ENCODE data around the gene CAPN13. TPM values are rescaled to one million over a fixed set of nuclear protein-coding genes. Genes with fewer than 3 reads are reported as not detected.
A peak's percentile ranks its signal among the peaks of the same experiment; 100 is the strongest.

The CAPN13 gene
- polyA plus RNA-seq, 4 donors: 12.4 to 85.9 (median 59.5) TPM

DNA sequence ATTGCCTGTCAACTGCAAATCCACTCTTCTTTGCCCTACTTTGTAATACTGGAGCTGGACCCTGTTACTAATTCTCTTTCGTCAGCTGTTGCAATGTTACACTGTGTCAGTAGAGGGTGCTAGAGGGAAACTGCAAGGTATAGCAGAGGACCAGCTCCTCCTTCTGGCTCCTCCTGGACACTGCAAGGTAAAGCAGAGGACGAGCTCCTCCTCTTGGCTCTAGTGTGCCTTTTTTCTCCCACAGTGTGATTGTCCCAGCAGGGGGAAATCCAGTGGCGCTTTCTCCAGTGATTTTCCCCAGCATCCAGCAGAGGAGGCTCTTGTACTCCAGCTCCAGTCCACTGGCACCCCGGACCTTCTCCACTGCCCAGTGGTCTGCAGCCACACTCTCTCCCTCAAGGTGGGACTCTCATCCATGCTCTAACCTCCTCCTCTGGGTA, 95.6 kb downstream of the CAPN13 start:
- WGBS, 3 donors: 11 to 20% (median 16%) methylated on average over 4 of the region's 4 CpGs
- Histone ChIP-seq H3K4me3 (ENCODE audit: low read depth in 1 of 3, low read length in 3 of 3) (no peak overlapping the region), H3K9me3 (ENCODE audit: control insufficient read depth in 2 of 2, insufficient read depth in 1 of 2, low read depth in 1 of 2, low read length in 1 of 2) (no peaks in the 10 kb centered on the region), H3K36me3 (ENCODE audit: control insufficient read depth in 3 of 3, insufficient read depth in 2 of 3, low read depth in 1 of 3, low read length in 3 of 3) (no peaks in the 10 kb centered on the region), H3K27me3 (ENCODE audit: control insufficient read depth in 3 of 3, insufficient read depth in 3 of 3, low read length in 3 of 3) (no peaks in the 10 kb centered on the region), H3K4me1 (ENCODE audit: control insufficient read depth in 3 of 3, insufficient read depth in 2 of 3, low read depth in 1 of 3, low read length in 2 of 3) (peaks cover 0 to 8% (median 0%) of the 10 kb centered on the region in 3 donors), H3K27ac (ENCODE audit: low read depth in 1 of 3, low read length in 2 of 3) (no peak overlapping the region)
- DNase-seq (peak; percentile 89 to 90), FAIRE-seq (no peak)

DNA sequence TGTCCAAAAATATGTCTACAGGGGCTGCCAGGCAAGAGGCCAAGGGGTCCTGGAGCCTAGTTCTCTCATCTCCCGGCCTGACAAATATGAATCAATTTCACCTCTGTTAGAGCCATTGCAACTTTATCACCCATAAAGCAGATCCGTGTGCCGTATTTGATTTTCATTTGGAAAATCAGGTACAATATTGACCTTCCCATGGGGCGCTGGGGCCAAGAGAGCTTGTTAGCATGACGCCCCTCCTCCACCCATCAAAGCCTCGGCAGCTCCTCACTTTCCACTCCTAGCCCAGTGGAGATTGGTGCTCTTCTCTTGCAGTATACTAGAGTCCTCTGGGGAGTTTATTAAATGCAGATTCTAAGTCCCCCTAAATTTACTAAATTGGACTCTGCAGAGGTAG, 96.8 kb downstream of the CAPN13 start:
- no peak overlapping the region for H3K27ac ChIP-seq (ENCODE audit: low read depth in 1 of 3, low read length in 2 of 3)
- no peak overlapping the region for H3K4me3 ChIP-seq (ENCODE audit: low read depth in 1 of 3, low read length in 3 of 3)
- no peaks in the 10 kb centered on the region for H3K36me3 ChIP-seq (ENCODE audit: control insufficient read depth in 3 of 3, insufficient read depth in 2 of 3, low read depth in 1 of 3, low read length in 3 of 3)
- WGBS, 3 donors: 85 to 93% (median 88%) methylated on average over 6 of the region's 6 CpGs
- H3K4me1 ChIP-seq (ENCODE audit: control insufficient read depth in 3 of 3, insufficient read depth in 2 of 3, low read depth in 1 of 3, low read length in 2 of 3): no peaks in the 10 kb centered on the region
- DNase-seq (no peak), FAIRE-seq (no peak)
- no peaks in the 10 kb centered on the region for H3K27me3 ChIP-seq (ENCODE audit: control insufficient read depth in 3 of 3, insufficient read depth in 3 of 3, low read length in 3 of 3)
- H3K9me3 ChIP-seq (ENCODE audit: control insufficient read depth in 2 of 2, insufficient read depth in 1 of 2, low read depth in 1 of 2, low read length in 1 of 2): no peaks in the 10 kb centered on the region

DNA sequence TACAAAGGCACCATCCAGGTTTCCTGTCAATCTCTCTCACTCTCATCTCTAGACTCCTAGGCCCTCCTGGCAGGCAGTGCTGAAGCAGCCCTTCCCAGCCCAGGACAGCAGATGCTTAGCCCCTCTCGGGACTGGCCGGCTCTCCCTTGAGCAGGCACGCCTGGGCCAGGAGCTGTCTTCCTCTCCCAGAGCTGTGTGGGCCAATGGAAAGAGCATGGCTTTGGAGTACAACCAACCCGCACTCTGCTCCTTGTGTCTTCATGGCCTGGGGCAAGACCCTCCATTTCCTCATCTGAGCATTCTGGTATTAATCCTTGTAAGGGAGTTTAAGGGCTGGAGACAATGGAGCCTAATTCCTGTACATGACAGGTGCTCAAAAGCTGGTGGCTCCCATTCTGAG, 97.2 kb downstream of the CAPN13 start:
- 88 to 95% (median 93%) methylated on average over 4 of the region's 4 CpGs for WGBS, 3 donors
- Histone ChIP-seq H3K4me3 (ENCODE audit: low read depth in 1 of 3, low read length in 3 of 3) (no peak overlapping the region), H3K36me3 (ENCODE audit: control insufficient read depth in 3 of 3, insufficient read depth in 2 of 3, low read depth in 1 of 3, low read length in 3 of 3) (no peaks in the 10 kb centered on the region), H3K9me3 (ENCODE audit: control insufficient read depth in 2 of 2, insufficient read depth in 1 of 2, low read depth in 1 of 2, low read length in 1 of 2) (no peaks in the 10 kb centered on the region), H3K27ac (ENCODE audit: low read depth in 1 of 3, low read length in 2 of 3) (no peak overlapping the region), H3K27me3 (ENCODE audit: control insufficient read depth in 3 of 3, insufficient read depth in 3 of 3, low read length in 3 of 3) (no peaks in the 10 kb centered on the region), H3K4me1 (ENCODE audit: control insufficient read depth in 3 of 3, insufficient read depth in 2 of 3, low read depth in 1 of 3, low read length in 2 of 3) (no peaks in the 10 kb centered on the region)
- DNase-seq (no peak), FAIRE-seq (no peak)

DNA sequence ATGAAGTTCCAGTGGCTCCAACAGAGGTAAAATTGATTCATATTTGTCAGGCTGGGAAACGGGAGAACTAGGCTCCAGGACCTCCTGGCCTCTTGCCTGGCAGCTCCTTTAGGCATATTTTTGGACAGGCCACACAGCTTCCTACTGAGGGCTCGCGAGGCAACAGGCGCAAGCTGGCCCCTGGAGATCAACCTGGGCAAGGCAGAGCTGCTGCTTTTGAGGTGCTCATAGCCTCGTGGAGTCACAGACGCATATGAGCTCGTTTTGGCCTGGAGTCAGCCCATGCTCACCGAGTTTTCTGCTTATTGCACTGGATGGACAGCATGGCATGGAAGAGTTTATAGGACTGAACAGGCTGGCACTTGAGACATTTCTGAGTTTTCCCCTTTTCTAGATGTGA, 97.7 kb downstream of the CAPN13 start:
- no peaks in the 10 kb centered on the region for H3K36me3 ChIP-seq (ENCODE audit: control insufficient read depth in 3 of 3, insufficient read depth in 2 of 3, low read depth in 1 of 3, low read length in 3 of 3)
- no peaks in the 10 kb centered on the region for H3K9me3 ChIP-seq (ENCODE audit: control insufficient read depth in 2 of 2, insufficient read depth in 1 of 2, low read depth in 1 of 2, low read length in 1 of 2)
- no peak overlapping the region for H3K4me3 ChIP-seq (ENCODE audit: low read depth in 1 of 3, low read length in 3 of 3)
- FAIRE-seq (no peak), DNase-seq (no peak)
- H3K4me1 ChIP-seq (ENCODE audit: control insufficient read depth in 3 of 3, insufficient read depth in 2 of 3, low read depth in 1 of 3, low read length in 2 of 3): no peaks in the 10 kb centered on the region
- 73 to 86% (median 83%) methylated on average over 8 of the region's 8 CpGs for WGBS, 3 donors
- no peaks in the 10 kb centered on the region for H3K27me3 ChIP-seq (ENCODE audit: control insufficient read depth in 3 of 3, insufficient read depth in 3 of 3, low read length in 3 of 3)
- no peak overlapping the region for H3K27ac ChIP-seq (ENCODE audit: low read depth in 1 of 3, low read length in 2 of 3)

DNA sequence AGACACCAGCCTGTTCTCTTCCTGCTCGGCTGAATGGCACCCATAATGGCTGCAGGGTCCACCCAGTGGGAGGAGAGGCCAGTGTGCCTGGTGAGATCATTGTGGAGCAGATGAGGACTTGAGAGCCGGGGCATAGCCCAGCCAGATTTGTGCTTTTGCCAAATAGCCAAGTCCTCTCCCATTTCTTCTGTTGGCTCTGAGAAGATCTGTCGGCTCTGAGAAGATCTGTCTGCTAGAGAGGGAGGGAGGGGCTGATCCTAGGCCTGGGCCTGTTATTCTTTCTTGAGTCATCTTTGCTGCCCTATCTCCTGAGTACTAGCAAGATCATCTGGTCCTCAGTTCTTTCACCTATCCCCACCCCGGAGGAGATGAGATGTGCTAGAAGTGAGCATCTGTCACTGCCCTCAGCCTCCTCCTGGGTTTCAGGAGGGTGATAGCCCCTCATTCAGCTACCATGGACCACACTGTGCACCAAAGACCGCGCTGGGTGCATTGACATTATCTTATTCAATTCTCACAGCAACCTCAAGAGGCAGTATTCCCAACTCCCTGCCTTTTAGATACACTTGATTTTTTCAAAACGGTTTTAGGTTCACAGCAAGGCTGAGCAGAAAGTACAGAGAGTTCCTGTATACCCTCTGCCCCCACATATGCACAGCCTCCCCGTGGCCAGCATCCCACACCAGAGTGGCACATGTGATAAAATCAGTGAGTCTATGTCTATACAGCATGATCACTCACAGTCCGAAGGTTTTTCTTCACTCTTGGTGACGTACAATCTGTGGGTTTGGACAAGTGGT, 98.6 kb downstream of the CAPN13 start:
- Histone ChIP-seq H3K27ac (ENCODE audit: low read depth in 1 of 3, low read length in 2 of 3) (no peak overlapping the region), H3K36me3 (ENCODE audit: control insufficient read depth in 3 of 3, insufficient read depth in 2 of 3, low read depth in 1 of 3, low read length in 3 of 3) (no peaks in the 10 kb centered on the region), H3K4me1 (ENCODE audit: control insufficient read depth in 3 of 3, insufficient read depth in 2 of 3, low read depth in 1 of 3, low read length in 2 of 3) (no peaks in the 10 kb centered on the region), H3K4me3 (ENCODE audit: low read depth in 1 of 3, low read length in 3 of 3) (no peak overlapping the region), H3K9me3 (ENCODE audit: control insufficient read depth in 2 of 2, insufficient read depth in 1 of 2, low read depth in 1 of 2, low read length in 1 of 2) (no peaks in the 10 kb centered on the region), H3K27me3 (ENCODE audit: control insufficient read depth in 3 of 3, insufficient read depth in 3 of 3, low read length in 3 of 3) (no peaks in the 10 kb centered on the region)
- FAIRE-seq (no peak), DNase-seq (no peak)
- WGBS, 3 donors: 68 to 71% (median 70%) methylated on average over 10 of the region's 10 CpGs

DNA sequence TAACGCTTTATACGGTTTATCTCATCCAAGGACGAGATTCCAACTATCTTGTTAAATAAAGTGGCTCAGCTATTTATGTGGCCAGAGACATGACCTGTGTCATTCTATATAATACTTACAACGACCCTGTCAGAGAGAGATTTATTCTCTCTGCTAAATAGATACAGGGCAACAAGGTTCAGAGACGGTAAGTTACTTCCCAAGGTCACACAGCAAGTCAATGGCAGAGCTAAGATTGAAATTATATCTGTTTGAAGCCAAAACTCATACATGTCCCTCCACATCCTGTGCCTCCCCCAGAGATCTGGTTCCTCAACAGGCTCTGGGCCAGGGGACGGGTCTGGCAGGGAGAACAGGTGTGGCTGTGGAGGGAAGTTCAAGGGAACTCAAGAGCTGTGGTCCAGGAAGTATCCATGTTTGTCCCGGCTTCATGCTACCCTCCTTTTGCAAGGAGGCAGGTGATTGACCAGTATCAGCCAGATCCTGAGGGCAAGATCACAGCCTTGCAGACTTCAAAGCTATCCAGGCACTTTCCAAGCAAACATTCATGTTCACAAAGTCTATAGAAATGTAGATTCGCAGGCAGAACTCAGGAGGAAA, 99.8 kb downstream of the CAPN13 start:
- FAIRE-seq (no peak), DNase-seq (no peak)
- H3K36me3 ChIP-seq (ENCODE audit: control insufficient read depth in 3 of 3, insufficient read depth in 2 of 3, low read depth in 1 of 3, low read length in 3 of 3): no peaks in the 10 kb centered on the region
- WGBS, 3 donors: 53 to 58% (median 56%) methylated on average over 8 of the region's 8 CpGs
- H3K4me1 ChIP-seq (ENCODE audit: control insufficient read depth in 3 of 3, insufficient read depth in 2 of 3, low read depth in 1 of 3, low read length in 2 of 3): no peaks in the 10 kb centered on the region
- no peak overlapping the region for H3K4me3 ChIP-seq (ENCODE audit: low read depth in 1 of 3, low read length in 3 of 3)
- no peaks in the 10 kb centered on the region for H3K27me3 ChIP-seq (ENCODE audit: control insufficient read depth in 3 of 3, insufficient read depth in 3 of 3, low read length in 3 of 3)
- H3K27ac ChIP-seq (ENCODE audit: low read depth in 1 of 3, low read length in 2 of 3): no peak overlapping the region
- peaks cover 0 to 12% of the 10 kb centered on the region in 2 donors for H3K9me3 ChIP-seq (ENCODE audit: control insufficient read depth in 2 of 2, insufficient read depth in 1 of 2, low read depth in 1 of 2, low read length in 1 of 2)

DNA sequence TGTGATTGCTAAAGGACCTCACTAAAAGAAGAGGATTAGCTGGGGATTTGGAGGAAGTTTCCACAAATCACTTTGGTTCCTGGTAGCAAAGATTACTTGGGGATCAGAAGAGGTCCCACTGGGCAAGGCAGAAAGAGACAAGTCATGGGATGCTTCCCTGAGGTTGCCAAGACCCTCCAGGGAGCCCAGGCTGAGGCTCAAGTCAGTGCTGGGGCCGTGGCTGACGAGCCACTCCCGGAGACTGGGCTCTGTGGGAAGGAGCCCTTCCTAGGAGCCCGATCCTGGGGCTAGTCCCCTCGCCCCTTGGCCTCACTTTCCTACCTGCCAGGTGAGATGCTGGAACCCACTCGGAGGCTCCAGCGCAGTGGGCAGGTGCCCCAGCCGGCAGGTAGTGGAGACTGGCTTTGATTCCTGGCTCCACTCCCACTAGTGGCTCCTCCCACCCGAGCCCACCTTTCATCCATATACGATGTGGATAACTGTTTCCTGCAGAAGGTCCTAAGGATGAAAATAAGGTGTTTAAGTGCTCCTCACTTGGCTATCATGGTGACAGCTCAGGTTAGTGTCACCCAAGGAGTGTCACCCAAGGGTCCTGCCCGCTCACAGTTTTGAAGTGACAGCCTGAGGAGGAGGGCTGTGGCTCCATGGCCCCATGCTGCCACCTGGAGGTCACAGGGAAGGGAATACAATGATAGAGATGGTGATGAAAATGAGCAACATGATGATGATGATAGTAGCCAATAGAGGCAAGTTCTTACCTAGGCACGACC, 100.5 kb downstream of the CAPN13 start:
- H3K36me3 ChIP-seq (ENCODE audit: control insufficient read depth in 3 of 3, insufficient read depth in 2 of 3, low read depth in 1 of 3, low read length in 3 of 3): no peaks in the 10 kb centered on the region
- DNase-seq (peak; percentile 68 to 74), FAIRE-seq (no peak)
- whole genome bisulfite sequencing, 3 donors: 59 to 62% (median 61%) methylated on average over 12 of the region's 12 CpGs
- no peak overlapping the region for H3K4me3 ChIP-seq (ENCODE audit: low read depth in 1 of 3, low read length in 3 of 3)
- no peaks in the 10 kb centered on the region for H3K27me3 ChIP-seq (ENCODE audit: control insufficient read depth in 3 of 3, insufficient read depth in 3 of 3, low read length in 3 of 3)
- H3K27ac ChIP-seq (ENCODE audit: low read depth in 1 of 3, low read length in 2 of 3): no peak overlapping the region
- H3K4me1 ChIP-seq (ENCODE audit: control insufficient read depth in 3 of 3, insufficient read depth in 2 of 3, low read depth in 1 of 3, low read length in 2 of 3): no peaks in the 10 kb centered on the region
- H3K9me3 ChIP-seq (ENCODE audit: control insufficient read depth in 2 of 2, insufficient read depth in 1 of 2, low read depth in 1 of 2, low read length in 1 of 2): peaks cover 0 to 12% of the 10 kb centered on the region in 2 donors

DNA sequence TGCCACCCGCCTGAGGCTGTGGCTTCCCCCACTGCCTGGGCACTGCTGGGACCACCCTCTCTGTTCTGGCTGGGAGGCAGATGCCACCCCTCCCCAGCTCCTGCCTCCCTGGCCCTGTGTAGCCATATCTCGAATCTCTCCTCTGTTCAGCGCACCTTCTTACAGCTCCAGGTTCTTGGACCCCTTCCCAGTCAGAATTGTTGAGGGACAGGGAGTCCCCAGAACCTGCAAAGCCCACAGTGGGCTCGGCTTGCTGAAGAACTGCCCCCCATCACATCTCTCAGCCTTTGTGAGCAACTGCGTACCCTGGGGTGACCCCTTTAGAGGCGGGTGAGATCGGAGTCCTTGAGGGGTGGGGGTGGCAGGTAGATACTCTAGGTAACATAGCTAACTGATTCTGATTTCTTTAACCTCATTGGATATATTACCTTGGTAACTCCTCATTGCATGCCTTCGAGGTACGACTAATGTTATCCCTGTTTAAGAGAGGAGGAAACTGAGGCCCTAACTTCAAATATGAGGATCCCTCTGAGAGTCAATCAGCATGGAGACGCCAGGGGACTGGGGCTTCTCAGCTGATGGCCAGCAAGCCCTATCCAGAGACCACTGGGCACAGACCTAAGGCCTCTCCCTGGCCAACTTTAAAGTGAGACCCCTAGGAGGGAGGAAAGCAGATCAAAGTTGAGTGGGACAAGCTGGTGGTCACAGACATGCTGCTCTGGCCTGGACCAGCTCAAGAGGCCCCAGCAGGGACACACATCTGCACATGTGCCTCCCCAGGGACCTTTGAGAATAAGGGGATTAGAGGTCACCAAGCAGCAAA, 101.3 kb downstream of the CAPN13 start:
- Histone ChIP-seq H3K27me3 (ENCODE audit: control insufficient read depth in 3 of 3, insufficient read depth in 3 of 3, low read length in 3 of 3) (no peaks in the 10 kb centered on the region), H3K4me1 (ENCODE audit: control insufficient read depth in 3 of 3, insufficient read depth in 2 of 3, low read depth in 1 of 3, low read length in 2 of 3) (no peaks in the 10 kb centered on the region), H3K27ac (ENCODE audit: low read depth in 1 of 3, low read length in 2 of 3) (no peak overlapping the region), H3K36me3 (ENCODE audit: control insufficient read depth in 3 of 3, insufficient read depth in 2 of 3, low read depth in 1 of 3, low read length in 3 of 3) (no peaks in the 10 kb centered on the region), H3K4me3 (ENCODE audit: low read depth in 1 of 3, low read length in 3 of 3) (no peak overlapping the region), H3K9me3 (ENCODE audit: control insufficient read depth in 2 of 2, insufficient read depth in 1 of 2, low read depth in 1 of 2, low read length in 1 of 2) (peaks cover 0 to 13% of the 10 kb centered on the region in 2 donors)
- DNase-seq: no peak
- no peak for FAIRE-seq
- WGBS, 3 donors: 93 to 94% (median 94%) methylated on average over 10 of the region's 10 CpGs

All from small intestine (tissue), 7 donors.